HEK293T (cell line): ENCODE measurements around the gene ZNF653.

ENCODE experiments used
- CTCF ChIA-PET: fragments of 350-600 bp; formaldehyde crosslinking; extraction: SDS; loops from one replicate; lab custom pipeline; 2021; ENCODE audit warnings: antibody characterized with exemption, inconsistent platforms; lab: Yijun Ruan, JAX
- POLR2A ChIA-PET: fragments of 350-600 bp; formaldehyde crosslinking; extraction: SDS; loops from one replicate; lab custom pipeline; 2020; ENCODE audit warnings: antibody characterized with exemption, inconsistent platforms; lab: Yijun Ruan, JAX
- DNase-seq: peaks from one replicate; pipeline ENCODE4 v3.0.0; 2012; ENCODE audit warnings: mixed read lengths; ENCODE audit errors: extremely low spot score
- ARNT ChIP-seq: fragments of 450-650 bp; IDR thresholded peaks from 2 replicates; pipeline ENCODE4 v1.6.1; 2017; ENCODE audit warnings: mild to moderate bottlenecking
- BHLHE40 ChIP-seq: fragments of 450-650 bp; IDR thresholded peaks from 2 replicates; pipeline ENCODE4 v1.6.1; 2016; ENCODE audit warnings: mild to moderate bottlenecking, moderate library complexity, borderline replicate concordance
- CTBP1 ChIP-seq: fragments of 450-650 bp; IDR thresholded peaks from 2 replicates; pipeline ENCODE4 v1.6.1; 2016; ENCODE audit warnings: borderline replicate concordance
- ELF4 ChIP-seq: fragments of 450-650 bp; IDR thresholded peaks from 2 replicates; pipeline ENCODE4 v1.6.1; 2017; ENCODE audit warnings: antibody characterized with exemption
- FOXA1 ChIP-seq: fragments of 450-650 bp; IDR thresholded peaks from 2 replicates; pipeline ENCODE4 v1.6.1; 2016; ENCODE audit warnings: mild to moderate bottlenecking
- FOXK2 ChIP-seq: fragments of 450-650 bp; IDR thresholded peaks from 2 replicates; pipeline ENCODE4 v1.6.1; 2016; ENCODE audit warnings: mild to moderate bottlenecking
- FOXM1 ChIP-seq: fragments of 450-650 bp; IDR thresholded peaks from 2 replicates; pipeline ENCODE4 v1.6.1; 2017; ENCODE audit warnings: mild to moderate bottlenecking, borderline replicate concordance
- HDGF ChIP-seq: fragments of 450-650 bp; IDR thresholded peaks from 2 replicates; pipeline ENCODE4 v1.6.1; 2017; ENCODE audit warnings: antibody characterized with exemption, borderline replicate concordance
- L3MBTL2 ChIP-seq: fragments of 450-650 bp; conservative IDR thresholded peaks from 2 replicates; pipeline ENCODE4 v1.6.1; 2016; ENCODE audit warnings: mild to moderate bottlenecking
- LEF1 ChIP-seq: fragments of 450-650 bp; IDR thresholded peaks from 2 replicates; pipeline ENCODE4 v1.6.1; 2017; ENCODE audit warnings: mild to moderate bottlenecking, borderline replicate concordance
- NFRKB ChIP-seq: fragments of 450-650 bp; IDR thresholded peaks from 2 replicates; pipeline ENCODE4 v1.6.1; 2016; ENCODE audit warnings: mild to moderate bottlenecking, moderate library complexity
- SP1 ChIP-seq: fragments of 450-650 bp; IDR thresholded peaks from 2 replicates; pipeline ENCODE4 v1.6.1; 2017
- SUZ12 ChIP-seq: fragments of 450-650 bp; IDR thresholded peaks from 2 replicates; pipeline ENCODE4 v1.6.1; 2016; ENCODE audit warnings: mild to moderate bottlenecking
- TARDBP ChIP-seq: fragments of 450-650 bp; IDR thresholded peaks from 2 replicates; pipeline ENCODE4 v1.6.1; 2016
- ZNF384 ChIP-seq: fragments of 450-650 bp; IDR thresholded peaks from 2 replicates; pipeline ENCODE4 v1.6.1; 2016
- TF ChIP-seq, protein P1 (sequence below): fragments of 450-650 bp; IDR thresholded peaks from 2 replicates; pipeline ENCODE4 v1.6.1; 2016

ZNF653 gene, protein sequence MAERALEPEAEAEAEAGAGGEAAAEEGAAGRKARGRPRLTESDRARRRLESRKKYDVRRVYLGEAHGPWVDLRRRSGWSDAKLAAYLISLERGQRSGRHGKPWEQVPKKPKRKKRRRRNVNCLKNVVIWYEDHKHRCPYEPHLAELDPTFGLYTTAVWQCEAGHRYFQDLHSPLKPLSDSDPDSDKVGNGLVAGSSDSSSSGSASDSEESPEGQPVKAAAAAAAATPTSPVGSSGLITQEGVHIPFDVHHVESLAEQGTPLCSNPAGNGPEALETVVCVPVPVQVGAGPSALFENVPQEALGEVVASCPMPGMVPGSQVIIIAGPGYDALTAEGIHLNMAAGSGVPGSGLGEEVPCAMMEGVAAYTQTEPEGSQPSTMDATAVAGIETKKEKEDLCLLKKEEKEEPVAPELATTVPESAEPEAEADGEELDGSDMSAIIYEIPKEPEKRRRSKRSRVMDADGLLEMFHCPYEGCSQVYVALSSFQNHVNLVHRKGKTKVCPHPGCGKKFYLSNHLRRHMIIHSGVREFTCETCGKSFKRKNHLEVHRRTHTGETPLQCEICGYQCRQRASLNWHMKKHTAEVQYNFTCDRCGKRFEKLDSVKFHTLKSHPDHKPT

DNA sequence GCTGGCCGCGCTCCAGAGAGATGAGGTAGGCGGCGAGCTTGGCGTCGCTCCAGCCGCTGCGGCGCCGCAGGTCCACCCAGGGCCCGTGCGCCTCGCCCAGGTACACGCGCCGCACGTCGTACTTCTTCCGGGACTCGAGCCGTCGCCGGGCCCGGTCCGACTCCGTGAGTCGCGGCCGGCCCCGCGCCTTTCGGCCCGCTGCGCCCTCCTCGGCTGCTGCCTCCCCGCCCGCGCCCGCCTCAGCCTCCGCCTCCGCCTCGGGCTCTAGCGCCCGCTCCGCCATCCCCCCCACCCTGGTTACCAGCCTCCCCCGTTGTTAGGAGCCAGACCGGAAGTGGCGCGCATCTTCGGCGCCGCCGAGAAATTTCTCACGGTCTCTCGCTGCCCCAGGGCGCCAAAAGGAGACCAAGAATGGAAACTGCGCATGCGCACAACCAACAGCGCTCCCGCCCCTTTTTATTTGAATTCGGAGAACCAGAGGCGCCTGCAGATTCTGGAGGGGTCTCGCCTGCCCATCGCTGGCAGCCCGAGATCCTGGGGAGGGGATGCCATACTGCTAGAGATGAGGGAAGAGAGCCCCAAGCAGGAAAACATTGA, at the start of gene ZNF653:
ZNF653 (minus strand) TSS at position 336 of the 597 bp plus-strand sequence; CDS start at position 283, 53 bp downstream.
- ChIA-PET CTCF (interaction anchor here (0.6 kb wide), 1 partner anchor 43 kb away, joined by 3 read pairs; no protein-coding TSS in a partner anchor), POLR2A (interaction anchor here (0.7 to 1.1 kb wide), 3 partner anchors 12 to 25 kb away, joined by 3 to 4 read pairs (median 3); partner anchors contain the start of gene ECSIT)
- 0 out of 2 replicates have a peak, but pooled peaks have one; percentile 27 for TF ChIP-seq ELF4
- TF ChIP-seq BHLHE40, result no peak
- DNase-seq, result peak; percentile 96

DNA sequence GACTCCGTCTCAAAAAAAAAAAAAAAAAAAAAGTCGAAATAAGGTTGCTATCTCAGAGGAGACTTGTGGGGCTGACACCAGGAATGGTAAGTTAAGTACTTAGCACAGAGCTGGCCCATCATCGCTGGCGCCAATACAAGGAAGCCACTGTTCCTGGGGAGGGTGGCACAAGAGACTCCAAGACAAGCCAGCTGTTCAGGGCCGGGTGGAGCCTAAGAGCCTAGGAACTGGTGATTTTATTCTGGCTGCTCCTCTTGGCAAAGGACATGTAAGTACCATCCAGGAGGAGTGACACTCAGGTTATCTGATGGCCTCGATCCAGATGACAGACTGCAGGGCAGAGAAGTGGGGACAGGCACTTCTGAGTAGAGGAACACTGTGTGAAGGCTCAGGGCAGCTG, 49.6 kb upstream of the ZNF653 start:
- POLR2A ChIA-PET, result interaction anchor here (0.7 kb wide), 1 partner anchor 12 kb away, joined by 3 read pairs; no protein-coding TSS in a partner anchor
- DNase-seq, result no peak
- TF ChIP-seq CTBP1, result no peak
- TF ChIP-seq, protein P1, sequence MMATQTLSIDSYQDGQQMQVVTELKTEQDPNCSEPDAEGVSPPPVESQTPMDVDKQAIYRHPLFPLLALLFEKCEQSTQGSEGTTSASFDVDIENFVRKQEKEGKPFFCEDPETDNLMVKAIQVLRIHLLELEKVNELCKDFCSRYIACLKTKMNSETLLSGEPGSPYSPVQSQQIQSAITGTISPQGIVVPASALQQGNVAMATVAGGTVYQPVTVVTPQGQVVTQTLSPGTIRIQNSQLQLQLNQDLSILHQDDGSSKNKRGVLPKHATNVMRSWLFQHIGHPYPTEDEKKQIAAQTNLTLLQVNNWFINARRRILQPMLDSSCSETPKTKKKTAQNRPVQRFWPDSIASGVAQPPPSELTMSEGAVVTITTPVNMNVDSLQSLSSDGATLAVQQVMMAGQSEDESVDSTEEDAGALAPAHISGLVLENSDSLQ, result no peak
- TF ChIP-seq NFRKB, result no peak
- no peak for TF ChIP-seq TARDBP
- no peak for TF ChIP-seq FOXA1
- no peak for TF ChIP-seq FOXM1
- TF ChIP-seq FOXK2, result no peak
- no peak for TF ChIP-seq ELF4
- TF ChIP-seq ARNT, result no peak
- TF ChIP-seq LEF1, result no peak
- no peak for TF ChIP-seq ZNF384
- TF ChIP-seq BHLHE40, result no peak
- no peak for TF ChIP-seq SUZ12
- no peak for TF ChIP-seq HDGF
- no peak for TF ChIP-seq SP1
- CTCF ChIA-PET, result no interaction called here

DNA sequence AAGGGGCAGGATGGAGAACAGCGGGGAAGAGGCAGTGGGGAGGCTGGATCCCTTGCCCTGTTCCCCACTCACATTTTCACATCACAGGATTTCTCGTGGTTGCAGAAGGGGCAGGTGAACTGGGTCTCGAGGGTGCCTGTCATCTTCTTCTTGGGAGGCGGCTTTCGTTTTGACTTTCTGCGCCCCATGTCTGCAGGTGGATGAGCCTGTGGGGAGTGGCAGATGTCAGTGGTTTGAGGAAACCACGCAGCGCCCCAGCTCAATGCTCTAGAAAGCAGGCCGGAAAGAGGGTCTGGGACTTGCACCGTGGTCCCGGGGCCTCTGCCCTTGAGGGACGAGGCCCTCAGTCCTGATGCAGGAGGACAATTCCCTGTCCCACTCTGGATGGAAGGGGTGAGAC, 48.5 kb upstream of the ZNF653 start:
- no peak for TF ChIP-seq ELF4
- no peak for TF ChIP-seq L3MBTL2
- no peak for TF ChIP-seq LEF1
- TF ChIP-seq SP1, result no peak
- no peak for TF ChIP-seq ZNF384
- TF ChIP-seq BHLHE40, result no peak
- no peak for TF ChIP-seq FOXK2
- no peak for TF ChIP-seq TARDBP
- no peak for TF ChIP-seq HDGF
- TF ChIP-seq FOXM1, result no peak
- TF ChIP-seq ARNT, result no peak
- TF ChIP-seq, protein P1, result no peak
- TF ChIP-seq SUZ12, result no peak
- CTCF ChIA-PET, result interaction anchor here (0.8 kb wide), 1 partner anchor 18 kb away, joined by 4 read pairs; no protein-coding TSS in a partner anchor
- POLR2A ChIA-PET, result no interaction called here
- no peak for DNase-seq

DNA sequence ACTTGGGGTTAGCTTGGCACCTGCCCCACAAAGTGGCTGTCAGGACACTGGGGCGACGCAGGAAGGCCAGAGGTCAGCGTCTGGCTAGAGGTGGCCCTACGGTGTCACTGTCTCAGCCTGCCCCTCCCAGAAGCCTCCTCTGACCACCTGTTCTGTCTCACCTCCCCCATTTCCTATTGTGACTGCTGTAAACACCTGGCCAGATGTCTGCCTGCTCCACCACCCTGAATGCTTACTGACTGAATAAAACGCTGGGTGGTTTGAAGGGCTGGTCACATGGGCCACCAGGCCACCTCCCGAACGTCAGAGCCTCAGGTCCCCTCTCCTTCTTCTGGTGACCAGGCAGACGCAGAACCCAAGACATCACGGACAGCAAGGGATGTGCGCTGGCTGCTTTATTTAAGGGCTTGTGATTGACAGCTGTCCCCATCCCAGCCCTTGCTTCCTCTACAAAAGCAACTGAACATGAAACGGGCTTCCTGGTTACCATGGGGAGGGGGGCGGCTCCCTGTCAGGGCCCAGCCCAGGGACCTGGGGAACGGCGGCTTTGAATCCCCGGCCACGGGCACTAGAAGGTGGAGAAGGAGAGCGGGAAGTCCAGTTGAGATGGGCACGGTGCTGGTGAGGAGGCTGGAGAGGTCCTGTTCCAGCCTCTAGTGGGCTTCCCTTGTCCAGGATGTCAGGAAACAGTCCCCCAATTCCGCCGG, 47.2 kb upstream of the ZNF653 start:
- ChIA-PET CTCF (no interaction called here), POLR2A (no interaction called here)
- no peak for DNase-seq
- no peak for TF ChIP-seq TARDBP
- TF ChIP-seq, protein P1, result peak; percentile 31; the same call in 1 of the 2 replicates

DNA sequence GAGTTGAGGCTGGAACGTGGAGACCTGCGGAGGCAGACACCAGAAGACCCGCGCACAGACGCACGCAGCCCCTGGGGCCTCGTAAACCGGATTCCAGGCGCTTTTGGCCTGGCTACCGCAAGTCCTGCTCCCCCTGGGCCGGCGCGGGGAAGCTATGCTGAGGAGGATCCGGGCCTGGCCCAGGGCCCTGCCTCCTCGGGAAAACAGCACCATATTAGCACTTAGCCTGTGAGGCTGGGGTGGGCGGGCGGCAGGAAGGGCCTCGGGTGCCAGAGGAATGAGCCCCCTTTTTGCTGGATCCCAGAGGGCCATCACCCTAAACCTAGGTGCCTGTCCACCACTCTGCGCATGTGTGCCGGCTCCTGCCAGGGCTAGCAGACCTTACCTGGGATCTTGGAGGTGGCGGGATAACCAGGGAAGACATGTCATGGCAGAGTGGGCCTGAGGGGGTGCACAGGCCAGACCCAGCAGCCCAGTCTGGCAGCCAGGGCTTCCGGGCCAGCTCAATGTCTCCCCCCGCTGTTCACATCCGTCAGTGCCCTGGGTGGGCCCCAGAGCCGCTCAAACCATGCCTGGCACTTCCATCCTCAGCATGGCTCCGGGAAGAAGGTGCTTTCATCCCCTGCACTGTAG, 46.1 kb upstream of the ZNF653 start:
- DNase-seq, result peak; percentile 59
- POLR2A ChIA-PET, result no interaction called here
- TF ChIP-seq NFRKB, result no peak
- no peak for TF ChIP-seq SP1
- TF ChIP-seq, protein P1, result no peak
- TF ChIP-seq LEF1, result no peak
- no peak for TF ChIP-seq ARNT
- TF ChIP-seq BHLHE40, result no peak
- CTCF ChIA-PET, result interaction anchor here (0.9 kb wide), 1 partner anchor 23 kb away, joined by 3 read pairs; the partner anchor contains the start of gene ECSIT
